IPS-NIHi7 (cell line): ENCODE measurements around the gene S100A7A.
"Not testable (repeated sequence)": the region's sequence is repeated elsewhere in the genome, so short reads cannot be mapped to it uniquely, and the experiment has no call there.

ENCODE experiments used
- DNase-seq: peaks from one replicate; pipeline ENCODE4 v3.0.0; 2012; ENCODE audit warnings: mixed read lengths; ENCODE audit errors: extremely low spot score

The S100A7A gene

GRCh38 chr1:153459655-153460054 is 43.3 kb downstream of the S100A7A start:
- DNase-seq = no peak

DNA sequence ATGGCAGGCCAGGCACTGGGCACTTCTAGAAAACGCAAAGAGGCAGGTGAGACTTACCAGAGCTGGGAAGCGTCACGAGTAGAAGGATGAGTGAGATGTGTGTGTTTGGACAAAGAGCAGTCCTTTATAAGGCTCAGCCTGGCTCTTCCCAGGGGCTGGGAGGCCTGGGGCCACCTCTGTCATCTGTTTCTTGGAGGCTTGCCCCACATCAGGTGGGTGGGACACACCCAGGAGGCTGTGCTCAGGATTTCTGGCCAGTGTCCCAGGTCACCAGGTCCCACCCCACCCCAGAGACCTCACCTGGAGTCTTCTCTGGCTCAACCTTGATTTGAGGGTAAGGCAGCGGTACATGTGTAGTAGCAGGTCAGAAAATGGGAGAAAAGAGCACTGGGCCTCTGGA is 44.2 kb downstream of the S100A7A start, which contains the start of gene S100A7:
Gene S100A7, minus strand, starts transcription at position 101 of the 400 bp plus-strand sequence. CDS start 1,638 bp downstream, outside the sequence.
- no peak for DNase-seq

GRCh38 chr1:153462741-153463140 is 46.4 kb downstream of the S100A7A start:
- not testable (repeated sequence) for DNase-seq

DNA sequence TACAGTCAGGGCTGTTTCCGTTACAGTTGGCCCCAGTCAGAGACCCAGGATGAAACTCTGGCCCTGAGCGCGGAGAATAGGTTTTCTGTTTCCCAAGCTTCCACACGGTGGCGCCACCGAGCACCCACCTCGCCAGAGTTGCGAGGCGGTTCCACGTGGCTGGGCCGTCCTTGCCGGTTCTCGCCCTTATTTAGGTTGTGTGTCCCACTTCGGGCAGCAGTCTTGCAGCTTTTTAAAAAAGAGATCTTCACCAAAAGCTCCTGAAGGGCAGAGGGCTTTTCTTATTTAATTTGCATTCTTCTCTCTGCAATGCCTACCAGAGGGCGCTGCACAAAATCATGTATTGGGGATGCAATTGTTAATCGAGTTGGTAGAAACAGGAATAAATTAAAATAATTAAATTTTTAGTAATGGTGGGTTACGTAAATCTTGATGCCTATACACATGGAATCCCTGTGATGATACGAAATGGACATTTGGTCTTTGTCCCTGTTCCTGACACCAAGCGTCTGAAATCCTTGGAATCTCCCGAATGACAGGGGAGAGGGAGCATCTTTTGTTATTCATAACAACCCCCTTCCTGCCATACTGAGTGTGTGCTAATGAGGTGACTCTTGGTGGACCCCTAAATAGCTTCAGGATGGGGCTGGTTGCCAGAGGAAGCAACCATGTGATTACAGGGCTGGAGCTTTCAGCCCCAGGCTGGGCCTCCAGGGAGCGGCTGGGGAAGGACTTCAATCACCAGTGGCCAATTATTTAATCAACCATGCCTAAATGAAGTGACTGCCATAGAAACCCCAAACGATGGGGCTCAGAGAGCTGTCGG is 49.7 kb downstream of the S100A7A start:
- DNase-seq = peak; percentile 89

DNA sequence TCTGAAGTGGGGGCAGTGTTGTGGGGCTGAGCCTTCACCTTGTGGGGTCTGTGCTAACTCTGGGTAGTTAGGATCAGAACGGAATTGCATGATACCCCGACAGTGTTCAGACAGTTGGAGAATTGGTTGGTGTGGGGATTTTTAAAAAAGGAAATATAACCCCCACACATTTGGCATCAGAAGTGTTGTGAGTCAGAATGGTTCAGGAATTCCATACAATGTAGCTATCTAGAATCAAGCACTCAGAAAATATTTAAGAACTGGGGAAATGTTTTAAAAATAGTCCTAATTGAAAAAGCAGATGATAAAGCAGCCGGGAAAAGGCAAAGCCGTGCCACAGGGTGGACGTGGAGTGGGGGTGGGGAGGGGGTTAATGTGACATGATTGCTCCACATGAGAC is 50.6 kb downstream of the S100A7A start:
- no peak for DNase-seq

DNA sequence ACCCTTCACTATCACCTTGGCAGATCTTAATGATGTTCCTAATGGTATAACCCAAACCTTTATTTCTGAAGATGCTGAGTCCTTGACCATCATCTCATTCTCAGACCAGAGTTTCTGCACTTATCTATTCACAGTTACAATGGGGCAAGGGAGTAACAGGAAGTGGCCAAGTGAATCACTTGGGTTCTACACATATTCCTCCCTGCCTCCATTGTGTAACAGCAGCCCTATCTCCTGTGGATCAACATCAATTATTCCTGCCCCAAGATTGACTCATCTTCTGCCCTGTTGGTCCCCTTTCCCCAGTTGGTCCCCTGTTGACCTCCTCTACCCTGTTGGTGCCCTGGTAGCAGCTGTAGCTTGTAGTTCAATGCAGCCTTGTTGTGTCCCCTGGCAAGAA is 54.4 kb downstream of the S100A7A start:
- DNase-seq = no peak
